OCI-LY3 (cell line): ENCODE data around the gene CLDND2.

Experiments
- H2AFZ ChIP-seq: fragments of 200-600, 300-600 bp; shearing (Covaris generic); 2 replicates; pipeline ENCODE4 v1.6.0; 2014; ENCODE audit warnings: antibody characterized with exemption, low read depth, low read length
- H3K27ac ChIP-seq: fragments of 200-600, 300-600 bp; sonication (generic); 2 replicates; pipeline ENCODE4 v1.5.1; 2014; ENCODE audit warnings: mild to moderate bottlenecking, low read length, moderate library complexity, mixed read lengths
- H3K27me3 ChIP-seq: fragments of 200-600, 300-600 bp; sonication (generic); 2 replicates; pipeline ENCODE4 v1.6.1; 2014; ENCODE audit warnings: low read depth, low read length, mixed read lengths
- H3K36me3 ChIP-seq: fragments of 200-600, 300-600 bp; sonication (generic); replicated peaks from 2 replicates; pipeline ENCODE3; 2014; ENCODE audit warnings: low read depth, low read length, mixed read lengths
- H3K4me1 ChIP-seq: fragments of 300-600, 200-600 bp; sonication (generic); 2 replicates; pipeline ENCODE4 v1.6.1; 2014; ENCODE audit warnings: low read length, mixed read lengths
- H3K4me2 ChIP-seq: fragments of 200-600, 300-600 bp; sonication (generic); 2 replicates; pipeline ENCODE4 v1.6.1; 2014; ENCODE audit warnings: low read length, mixed read lengths
- H3K4me3 ChIP-seq: fragments of 300-600, 200-600 bp; sonication (generic); 2 replicates; pipeline ENCODE4 v1.5.1; 2014; ENCODE audit warnings: antibody characterized with exemption, mild to moderate bottlenecking, low read length, moderate library complexity
- H3K79me2 ChIP-seq: fragments of 300-600, 200-600 bp; shearing (Covaris generic); 2 replicates; pipeline ENCODE4 v1.6.1; 2014; ENCODE audit warnings: mild to moderate bottlenecking, low read length, mixed read lengths
- H3K9ac ChIP-seq: fragments of 300-600, 200-600 bp; shearing (Covaris generic); 2 replicates; pipeline ENCODE4 v1.6.0; 2014; ENCODE audit warnings: mild to moderate bottlenecking, low read length, moderate library complexity
- H3K9me3 ChIP-seq: fragments of 200-600, 300-600 bp; shearing (Covaris generic); 2 replicates; pipeline ENCODE4 v1.6.1; 2014; ENCODE audit warnings: low read length, mixed read lengths; ENCODE audit not compliant: insufficient read depth
- H4K20me1 ChIP-seq: fragments of 200-600, 300-600 bp; sonication (generic); 2 replicates; pipeline ENCODE4 v1.6.1; 2016; ENCODE audit warnings: low read length, mixed read lengths; ENCODE audit not compliant: insufficient read depth
- EZH2phosphoT487 ChIP-seq: fragments of 200-600 bp; shearing (Covaris generic); IDR thresholded peaks from 2 replicates; pipeline ENCODE4 v1.6.1; 2018; ENCODE audit warnings: antibody characterized with exemption, mixed run types, low read depth
- TF ChIP-seq, protein P1 (sequence below): fragments of 200-600, 300-600 bp; sonication (generic); IDR thresholded peaks from 2 replicates; pipeline ENCODE4 v1.5.1; 2014; ENCODE audit warnings: antibody characterized with exemption, low read length, low read depth

Gene CLDND2

DNA sequence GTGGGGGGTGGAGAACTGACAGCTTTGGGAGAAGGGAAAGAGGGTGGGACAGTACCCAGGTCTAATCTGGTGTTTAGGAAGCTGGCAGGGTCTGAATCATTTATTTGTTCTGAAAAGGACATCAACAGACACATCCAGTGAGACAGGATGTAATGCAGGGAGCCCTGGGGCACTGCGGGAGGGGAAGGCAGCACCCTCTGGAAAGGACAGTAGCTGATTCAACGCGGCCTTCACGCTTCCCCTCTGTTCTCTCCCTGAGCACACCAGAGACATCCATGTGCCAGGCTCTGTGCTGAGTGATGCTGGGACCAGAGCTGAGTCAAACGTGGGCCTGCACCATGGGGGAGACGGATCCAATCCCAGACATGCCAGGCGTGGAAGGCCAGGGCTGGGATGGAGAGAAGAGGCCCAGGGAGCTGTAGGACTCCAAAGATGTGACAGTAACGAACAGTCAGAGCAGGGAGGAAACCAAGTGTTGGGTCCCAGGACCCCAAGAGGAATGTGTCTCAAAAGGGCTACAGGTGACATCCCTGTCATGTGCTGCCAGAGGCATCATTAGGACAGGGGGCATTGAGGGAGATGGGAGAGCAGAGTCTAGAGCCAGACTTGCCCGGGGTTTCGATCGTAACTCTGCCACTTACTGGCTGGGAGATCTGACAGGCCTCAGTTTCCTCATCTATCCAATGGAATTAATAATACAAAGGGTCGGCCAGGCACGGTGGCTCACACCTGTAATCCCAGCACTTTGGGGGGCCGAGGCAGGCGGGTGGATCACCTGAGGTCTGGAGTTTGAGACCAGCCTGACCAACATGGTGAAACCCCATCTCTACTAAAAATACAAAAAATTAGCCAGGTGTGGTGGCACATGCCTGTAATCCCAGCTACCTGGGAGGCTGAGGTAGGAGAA lies 4.3 kb downstream of the CLDND2 start:
- Histone ChIP-seq H3K27ac (no peak overlapping the region), H3K79me2 (peaks cover 19% of the 10 kb centered on the region), H3K36me3 (no peaks in the 10 kb centered on the region), H3K4me1 (peaks cover 12% of the 10 kb centered on the region), H3K4me3 (no peak overlapping the region), H3K9me3 (no peaks in the 10 kb centered on the region), H4K20me1 (no peaks in the 10 kb centered on the region), H3K27me3 (no peaks in the 10 kb centered on the region), H3K4me2 (no peak overlapping the region), H2AFZ (no peak overlapping the region), H3K9ac (no peak overlapping the region)
- TF ChIP-seq EZH2phosphoT487 = no peak
- TF ChIP-seq, protein P1, sequence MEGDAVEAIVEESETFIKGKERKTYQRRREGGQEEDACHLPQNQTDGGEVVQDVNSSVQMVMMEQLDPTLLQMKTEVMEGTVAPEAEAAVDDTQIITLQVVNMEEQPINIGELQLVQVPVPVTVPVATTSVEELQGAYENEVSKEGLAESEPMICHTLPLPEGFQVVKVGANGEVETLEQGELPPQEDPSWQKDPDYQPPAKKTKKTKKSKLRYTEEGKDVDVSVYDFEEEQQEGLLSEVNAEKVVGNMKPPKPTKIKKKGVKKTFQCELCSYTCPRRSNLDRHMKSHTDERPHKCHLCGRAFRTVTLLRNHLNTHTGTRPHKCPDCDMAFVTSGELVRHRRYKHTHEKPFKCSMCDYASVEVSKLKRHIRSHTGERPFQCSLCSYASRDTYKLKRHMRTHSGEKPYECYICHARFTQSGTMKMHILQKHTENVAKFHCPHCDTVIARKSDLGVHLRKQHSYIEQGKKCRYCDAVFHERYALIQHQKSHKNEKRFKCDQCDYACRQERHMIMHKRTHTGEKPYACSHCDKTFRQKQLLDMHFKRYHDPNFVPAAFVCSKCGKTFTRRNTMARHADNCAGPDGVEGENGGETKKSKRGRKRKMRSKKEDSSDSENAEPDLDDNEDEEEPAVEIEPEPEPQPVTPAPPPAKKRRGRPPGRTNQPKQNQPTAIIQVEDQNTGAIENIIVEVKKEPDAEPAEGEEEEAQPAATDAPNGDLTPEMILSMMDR = no peak

DNA sequence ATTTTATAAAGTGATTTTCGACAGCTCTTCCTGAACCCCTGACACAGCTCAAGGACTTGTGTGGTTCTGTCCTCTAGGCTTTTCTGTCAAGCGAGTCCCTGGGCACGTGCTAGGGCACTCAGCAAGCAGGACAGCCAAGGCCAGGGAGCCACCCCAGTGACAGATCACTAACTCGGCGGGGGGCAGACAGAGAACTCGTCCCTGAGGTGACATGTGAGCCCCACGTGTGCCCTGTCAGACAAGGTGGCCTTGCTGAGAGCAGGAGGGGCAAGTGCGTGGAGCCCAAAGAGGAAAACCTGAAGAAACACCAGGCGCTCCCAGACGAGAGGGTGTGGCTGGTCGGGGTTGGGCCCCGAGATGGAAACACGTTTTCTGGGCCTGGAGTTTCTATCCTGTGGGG lies 7.6 kb downstream of the CLDND2 start:
- H3K27me3 ChIP-seq = no peaks in the 10 kb centered on the region
- peaks cover 10% of the 10 kb centered on the region for H3K79me2 ChIP-seq
- H3K9ac ChIP-seq = no peak overlapping the region
- peaks cover 6% of the 10 kb centered on the region for H3K4me1 ChIP-seq
- H4K20me1 ChIP-seq = no peaks in the 10 kb centered on the region
- no peaks in the 10 kb centered on the region for H3K9me3 ChIP-seq
- no peaks in the 10 kb centered on the region for H3K36me3 ChIP-seq
- no peak overlapping the region for H2AFZ ChIP-seq
- TF ChIP-seq, protein P1 = no peak
- TF ChIP-seq EZH2phosphoT487 = no peak
- H3K27ac ChIP-seq = no peak overlapping the region
- no peak overlapping the region for H3K4me2 ChIP-seq
- H3K4me3 ChIP-seq = no peak overlapping the region

DNA sequence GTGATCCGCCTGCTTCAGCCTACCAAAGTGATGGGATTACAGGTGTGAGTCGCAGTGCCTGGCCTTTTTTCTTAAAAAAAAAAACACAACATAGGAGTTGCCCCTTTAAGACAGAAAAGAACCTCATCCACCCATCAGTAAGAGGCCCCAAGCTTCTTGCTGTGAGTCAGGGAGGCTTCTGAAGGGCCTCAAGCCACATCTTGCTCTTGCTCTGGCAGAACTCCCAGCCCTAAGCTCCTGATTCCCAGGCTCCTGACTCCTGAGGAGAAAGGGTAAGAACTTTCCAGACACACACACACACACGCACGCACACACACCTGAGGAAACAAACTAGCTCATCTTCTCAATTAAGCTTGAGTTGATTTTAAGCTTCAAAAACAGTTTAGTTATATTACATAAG lies 9.5 kb downstream of the CLDND2 start:
- H3K79me2 ChIP-seq = no peaks in the 10 kb centered on the region
- H3K4me3 ChIP-seq = no peak overlapping the region
- H3K27me3 ChIP-seq = no peaks in the 10 kb centered on the region
- no peak overlapping the region for H3K27ac ChIP-seq
- no peak overlapping the region for H3K9ac ChIP-seq
- H3K4me1 ChIP-seq = no peaks in the 10 kb centered on the region
- no peaks in the 10 kb centered on the region for H3K9me3 ChIP-seq
- no peak for TF ChIP-seq EZH2phosphoT487
- TF ChIP-seq, protein P1 = no peak
- H4K20me1 ChIP-seq = peaks cover 3% of the 10 kb centered on the region; the same call in 1 of the 2 replicates
- no peak overlapping the region for H2AFZ ChIP-seq
- H3K4me2 ChIP-seq = no peak overlapping the region
- H3K36me3 ChIP-seq = no peaks in the 10 kb centered on the region

DNA sequence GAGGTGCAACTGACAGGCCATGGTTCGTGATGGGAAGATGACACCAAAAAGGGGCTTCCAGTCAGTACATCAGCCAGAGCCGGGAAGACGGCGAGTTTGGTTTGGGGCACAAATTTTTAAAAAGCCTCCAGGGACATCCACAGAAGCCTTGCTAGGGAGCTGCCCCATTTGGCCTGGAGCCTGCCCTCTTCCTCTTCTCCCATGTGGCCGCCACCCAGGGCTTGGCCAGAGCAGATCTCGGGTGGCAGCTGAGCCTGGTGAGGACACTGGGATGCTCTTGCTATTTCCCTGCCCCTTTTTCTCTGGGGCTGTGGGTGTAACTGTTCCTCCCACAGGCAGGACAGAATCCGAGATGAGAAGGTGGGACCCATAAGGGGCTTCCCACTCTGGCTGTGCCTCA lies 10.9 kb downstream of the CLDND2 start:
- Histone ChIP-seq H3K36me3 (no peaks in the 10 kb centered on the region), H3K9me3 (no peaks in the 10 kb centered on the region), H3K4me1 (no peaks in the 10 kb centered on the region), H3K4me3 (no peak overlapping the region), H3K9ac (no peak overlapping the region), H3K4me2 (no peak overlapping the region), H2AFZ (no peak overlapping the region), H3K27ac (no peak overlapping the region), H3K79me2 (no peaks in the 10 kb centered on the region), H3K27me3 (no peaks in the 10 kb centered on the region), H4K20me1 (peaks cover 3% of the 10 kb centered on the region; the same call in 1 of the 2 replicates)
- TF ChIP-seq, protein P1 = no peak
- no peak for TF ChIP-seq EZH2phosphoT487
